OCI-M1 (cell line): Measurements from ENCODE around the gene KMT2E.
"Not testable (repeated sequence)": the region's sequence is repeated elsewhere in the genome, so short reads cannot be mapped to it uniquely, and the experiment has no call there.

ENCODE experiments used
- DNase-seq: peaks from one replicate; lab custom pipeline; 2025; lab: John Stamatoyannopoulos, UW

KMT2E gene

DNA sequence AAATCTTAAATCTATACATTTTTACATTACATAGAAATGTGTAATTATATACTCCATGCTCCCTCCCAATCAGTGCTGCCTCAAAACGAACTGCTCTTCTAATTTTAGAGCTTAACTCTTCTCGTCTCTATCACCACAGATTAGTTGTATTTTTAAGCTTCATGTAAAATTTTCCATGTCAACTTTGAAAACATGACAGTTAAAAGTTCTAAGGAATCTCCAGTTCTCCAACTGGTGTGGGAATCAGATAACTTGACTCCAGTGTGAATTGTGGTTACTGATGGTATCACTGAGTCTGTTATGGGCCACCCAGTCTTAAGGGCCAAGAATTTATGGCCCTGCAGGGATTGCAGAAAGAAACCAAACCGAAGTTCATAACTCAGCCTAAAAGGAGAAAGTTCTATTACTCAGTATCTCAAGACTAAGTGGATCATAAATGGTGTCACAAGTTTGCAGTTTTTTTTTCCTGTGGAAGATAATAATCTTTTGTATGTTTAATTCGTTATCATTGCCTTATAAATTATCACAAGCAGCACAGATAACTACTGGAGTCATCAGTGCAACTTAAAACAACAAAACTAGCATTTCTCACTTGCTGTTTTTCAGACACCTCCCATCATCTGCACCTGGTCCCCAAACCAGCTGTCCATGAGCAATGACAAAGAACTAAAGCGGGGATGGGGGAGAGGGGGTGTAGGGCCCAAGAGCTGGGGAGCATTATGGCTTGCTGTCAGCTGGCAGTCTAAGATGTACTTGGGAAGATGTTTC lies 31.5 kb upstream of the KMT2E start:
- peak; percentile 36 for DNase-seq

DNA sequence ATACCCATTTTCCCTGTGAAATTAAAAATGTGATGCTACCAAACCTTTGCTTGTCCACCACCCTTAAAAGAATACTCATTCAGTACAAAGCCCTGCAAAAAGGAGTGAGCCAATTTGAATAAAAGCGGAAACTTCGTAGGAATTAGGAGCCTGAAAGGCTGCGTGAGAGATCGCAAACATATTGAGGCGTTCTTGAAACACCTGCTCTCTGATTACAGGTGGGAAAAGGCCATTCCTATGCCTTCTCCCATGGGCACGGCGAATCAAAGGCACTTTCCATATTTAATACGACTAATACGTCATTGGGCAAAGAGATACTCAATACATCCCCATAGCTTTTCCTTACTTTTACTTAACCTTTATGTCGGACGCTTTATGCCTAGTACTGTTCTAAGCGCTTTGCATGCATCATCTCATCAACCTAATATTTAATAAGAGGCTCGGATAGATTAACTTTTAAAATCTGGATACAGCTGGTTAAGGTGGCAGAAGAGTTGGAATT lies 30.9 kb upstream of the KMT2E start:
- no peak for DNase-seq

DNA sequence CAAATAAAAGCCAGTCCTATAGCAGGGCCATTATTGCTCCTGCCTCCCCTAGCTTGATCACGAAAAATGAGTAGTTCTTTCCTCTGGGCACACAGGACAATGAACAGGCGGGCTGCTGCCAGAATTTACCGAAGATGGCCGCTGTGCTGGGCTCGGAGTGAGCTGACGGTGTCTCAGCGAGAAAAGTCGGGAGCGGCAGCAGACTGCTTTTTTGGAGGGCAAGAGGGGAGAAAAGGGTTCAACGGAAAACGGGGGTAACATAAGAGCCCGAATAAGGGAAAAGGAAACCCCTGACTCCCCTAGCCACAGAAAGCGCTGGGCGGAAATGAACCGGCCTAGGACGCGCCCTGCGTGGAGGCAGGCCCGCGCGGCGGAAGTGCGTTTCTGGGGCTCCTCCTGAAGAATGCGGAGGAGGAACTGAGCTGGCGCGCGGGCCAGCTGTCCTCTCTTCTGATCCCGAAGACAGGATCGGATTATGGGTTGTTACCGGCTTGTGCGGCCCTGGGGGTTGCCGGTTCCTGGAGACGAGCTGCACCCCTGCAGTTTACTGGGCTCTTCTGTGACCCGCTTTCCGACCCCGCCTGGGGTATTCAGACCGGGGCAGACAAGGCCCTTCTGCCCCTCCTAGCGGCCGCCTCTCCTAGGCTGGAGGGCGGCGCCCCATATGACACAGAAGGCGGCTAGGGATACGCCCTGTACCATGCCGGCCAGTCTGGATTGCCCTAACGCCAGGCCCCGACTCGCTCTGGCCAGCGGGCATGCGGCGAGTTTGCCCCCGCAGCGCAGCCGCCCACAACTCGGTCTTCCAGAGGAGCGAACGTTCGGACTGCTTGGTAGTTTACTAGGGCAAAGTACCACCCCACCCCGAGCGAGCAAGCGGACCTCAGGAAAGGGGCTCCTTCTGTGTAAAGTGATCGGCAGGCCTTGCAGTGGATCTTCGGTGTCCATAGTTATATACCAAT lies 30.1 kb upstream of the KMT2E start:
- peak; percentile 91 for DNase-seq

DNA sequence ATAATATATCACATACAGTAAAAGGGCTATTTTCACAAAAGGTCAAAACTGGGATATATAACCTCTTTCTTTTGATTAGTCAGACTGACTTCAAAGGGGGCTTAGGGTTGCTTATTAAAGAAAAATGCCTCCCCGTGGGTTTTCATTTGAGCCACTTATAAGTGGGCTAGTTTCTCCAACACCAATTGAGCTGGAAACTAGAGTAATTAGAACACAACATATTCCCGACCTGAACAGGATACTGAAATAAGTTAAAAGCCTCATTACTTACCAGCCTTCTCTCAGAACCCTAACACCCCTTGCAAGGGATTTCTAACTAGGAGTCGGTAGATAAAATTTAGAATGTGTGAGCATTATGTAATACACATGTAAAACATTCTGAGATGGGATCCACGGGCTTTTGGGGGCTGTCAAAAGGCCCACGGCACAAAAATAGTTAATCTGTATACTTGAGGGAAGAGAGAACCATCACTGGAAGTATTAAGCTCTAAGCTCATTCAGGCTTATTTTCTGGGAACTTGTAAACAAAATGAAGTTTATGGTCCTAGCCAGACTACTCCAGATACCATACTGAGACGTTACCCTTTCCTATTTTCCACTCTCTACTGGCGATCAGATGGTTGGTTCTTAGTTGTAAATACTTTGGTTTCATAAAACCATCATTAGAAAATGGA lies 29.3 kb upstream of the KMT2E start:
- DNase-seq = peak; percentile 49

DNA sequence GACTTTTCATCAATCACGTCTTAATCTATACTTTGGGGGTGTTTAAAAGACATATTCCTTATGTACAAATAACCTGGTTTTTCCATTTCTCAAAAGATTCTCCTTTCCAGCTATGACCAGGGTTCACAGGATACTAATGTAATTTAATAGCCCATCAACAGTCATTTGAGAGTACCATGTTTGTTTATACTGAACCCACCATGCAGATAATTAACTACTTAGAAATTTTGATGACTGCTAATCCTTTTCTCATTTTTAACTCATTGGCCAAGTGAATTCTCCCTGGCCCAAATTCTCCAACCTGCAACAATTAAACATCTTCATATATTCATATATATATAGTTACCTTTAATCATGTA lies 28.8 kb upstream of the KMT2E start:
- DNase-seq = peak; percentile 26

DNA sequence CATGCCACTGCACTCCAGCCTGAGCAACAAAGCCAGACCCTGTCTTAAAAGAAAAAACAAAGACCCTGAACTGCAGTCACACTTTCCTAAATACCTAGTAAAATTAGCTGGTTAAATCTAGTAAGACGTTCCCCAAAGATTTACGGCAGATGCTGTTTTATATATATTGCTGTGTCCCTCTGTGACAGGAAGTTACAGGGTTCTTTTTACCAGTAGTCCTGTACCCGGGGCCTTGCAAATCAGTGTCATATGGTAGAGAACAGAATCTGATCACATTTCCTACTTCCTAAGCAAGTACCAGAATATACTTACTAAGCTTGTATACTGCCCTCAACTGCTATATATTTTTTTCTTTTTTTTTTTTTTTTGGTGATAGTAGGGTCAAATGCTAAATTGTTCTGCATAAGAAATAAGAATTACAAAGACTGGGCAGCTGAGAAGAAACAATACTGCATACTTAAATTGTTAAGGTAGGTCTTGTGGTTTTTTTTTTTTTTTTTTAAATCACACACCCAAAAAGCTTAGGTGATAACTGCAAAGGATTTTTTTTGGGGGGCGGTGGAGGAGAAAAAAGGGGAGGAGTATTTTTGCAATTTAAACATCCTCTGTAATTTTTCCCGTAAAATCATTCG lies 27.3 kb upstream of the KMT2E start:
- DNase-seq = no peak

DNA sequence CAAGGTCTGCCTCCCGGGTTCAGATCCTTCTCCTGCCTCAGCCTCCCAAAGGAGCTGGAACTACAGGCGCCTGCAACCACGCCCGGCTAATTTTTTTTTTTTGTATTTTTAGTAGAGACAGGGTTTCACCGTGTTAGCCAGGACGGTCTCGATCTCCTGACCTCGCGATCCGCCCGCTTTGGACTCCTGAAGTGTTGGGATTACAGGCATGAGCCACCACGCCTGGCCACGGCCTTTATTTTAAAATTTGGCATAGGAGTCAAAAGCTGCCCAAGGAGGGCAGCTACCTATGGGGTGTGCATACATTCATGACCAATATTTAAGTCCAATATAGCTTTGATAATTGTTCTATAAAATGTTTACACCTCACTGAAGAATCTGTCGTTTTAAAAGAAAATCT lies 26.6 kb upstream of the KMT2E start:
- not testable (repeated sequence) for DNase-seq

DNA sequence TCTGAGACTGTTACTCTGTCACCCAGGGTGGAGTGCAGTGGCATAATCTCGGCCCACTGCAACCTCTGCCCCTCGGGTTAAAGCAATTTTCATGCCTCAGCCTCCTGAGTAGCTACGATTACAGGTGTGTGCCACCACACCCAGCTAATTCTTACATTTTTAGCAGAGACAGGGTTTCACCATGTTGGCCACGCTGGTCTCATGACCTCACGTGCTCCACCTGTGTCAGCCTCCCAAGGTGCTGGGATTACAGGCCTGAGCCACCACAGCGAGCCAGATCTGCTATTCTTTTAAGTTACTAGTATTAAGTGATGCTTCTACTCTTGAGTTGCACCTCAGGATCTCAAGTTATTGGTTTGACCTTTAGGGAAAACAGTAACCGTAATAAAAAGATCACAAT lies 23.0 kb upstream of the KMT2E start:
- no peak for DNase-seq

DNA sequence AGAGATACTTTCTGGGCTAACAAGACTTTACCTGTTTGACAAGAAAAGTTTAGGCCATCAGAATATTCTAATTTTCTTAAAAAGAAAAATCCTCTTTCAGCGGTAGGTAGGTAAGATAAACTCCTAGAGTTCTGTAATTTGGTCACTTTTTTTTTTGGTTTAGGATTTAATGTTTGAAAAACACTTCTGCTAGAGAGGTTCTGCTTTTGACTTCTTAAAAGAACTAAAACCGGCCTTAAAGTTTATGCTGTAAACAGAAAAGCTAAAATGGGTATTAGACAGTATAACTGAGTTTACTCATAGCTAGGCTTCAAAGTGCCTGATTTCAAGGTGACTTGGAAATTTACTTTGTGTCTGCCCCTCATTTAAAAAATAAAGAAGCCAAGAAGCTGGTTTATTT lies 21.7 kb upstream of the KMT2E start:
- DNase-seq = no peak

DNA sequence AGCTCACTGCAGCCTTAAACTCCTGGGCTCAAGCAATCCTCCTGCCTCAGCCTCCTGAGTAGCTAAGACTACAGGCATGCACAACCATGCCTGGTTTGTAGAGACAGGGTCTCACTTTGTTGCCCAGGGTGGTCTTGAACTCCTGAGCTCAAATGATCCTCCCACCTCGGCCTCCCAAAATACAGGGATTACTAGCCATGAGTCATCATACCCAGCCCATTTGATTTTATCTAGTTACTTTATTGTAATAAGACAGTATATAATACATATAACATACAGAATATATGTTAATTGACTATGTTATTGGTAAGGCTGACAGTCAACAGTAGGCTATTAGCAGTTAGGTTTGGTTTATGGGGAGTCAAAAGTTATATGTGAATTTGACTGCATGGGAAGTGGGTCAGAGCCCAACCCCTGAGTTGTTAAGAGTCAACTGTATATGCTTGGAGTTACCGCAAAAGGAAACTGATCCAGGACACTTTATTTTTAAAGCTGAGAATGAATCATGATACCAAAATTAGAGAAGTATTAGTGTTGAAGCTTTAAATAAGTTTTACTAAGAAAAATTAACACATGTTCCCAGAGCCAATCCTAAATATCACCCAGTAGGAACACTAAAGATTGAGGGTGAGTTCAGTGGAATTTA lies 20.7 kb upstream of the KMT2E start:
- DNase-seq = no peak

DNA sequence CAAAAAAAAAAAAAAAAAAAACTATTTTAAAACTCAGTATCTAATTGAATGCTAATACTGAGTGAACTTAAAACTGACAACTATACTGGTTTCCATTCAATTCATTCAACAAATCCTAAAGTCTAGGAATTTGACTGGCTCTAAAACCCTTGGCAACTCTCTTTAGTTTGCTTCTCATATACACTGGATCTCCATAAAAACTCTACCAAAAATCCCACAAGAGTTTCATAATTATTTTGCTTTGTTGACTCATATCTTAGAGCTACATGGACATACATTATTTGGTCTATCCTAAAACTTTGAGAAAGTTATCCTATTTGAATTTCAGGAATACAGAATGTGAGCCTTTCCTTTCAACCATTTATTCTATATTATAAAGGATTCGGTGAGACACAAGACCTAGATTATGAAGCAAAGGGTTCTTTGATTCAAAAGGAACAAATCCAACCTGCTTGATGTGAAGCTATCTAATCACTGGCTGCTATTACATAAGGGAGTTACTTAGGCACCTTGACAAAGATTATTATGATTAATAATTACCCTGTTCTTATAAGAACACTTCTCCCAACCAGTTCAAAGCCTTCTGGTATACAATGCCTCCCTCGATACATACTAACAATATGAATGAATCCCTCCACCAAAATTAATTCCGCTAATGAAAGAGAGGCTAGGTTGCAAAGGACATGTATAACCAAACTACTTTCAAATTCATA lies 15.8 kb upstream of the KMT2E start:
- no peak for DNase-seq

DNA sequence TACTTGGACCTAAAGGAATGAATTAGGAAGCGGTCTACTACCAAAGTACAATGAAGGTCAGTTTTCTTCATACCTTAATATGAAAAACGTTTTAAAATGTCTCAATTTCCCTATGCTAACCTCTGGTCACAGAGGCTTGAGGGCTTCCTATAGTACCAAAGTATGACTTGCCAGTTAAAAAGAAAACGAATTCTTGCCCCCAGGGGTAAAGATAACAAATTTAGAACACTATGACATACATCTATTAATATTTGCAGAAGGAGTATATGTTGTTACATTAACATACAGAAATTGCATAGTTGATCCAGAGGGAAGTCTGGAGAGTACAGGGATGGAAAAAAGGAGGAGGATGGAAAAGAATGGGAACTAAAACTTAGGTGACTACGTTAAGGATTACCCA lies 13.8 kb upstream of the KMT2E start:
- no peak for DNase-seq

DNA sequence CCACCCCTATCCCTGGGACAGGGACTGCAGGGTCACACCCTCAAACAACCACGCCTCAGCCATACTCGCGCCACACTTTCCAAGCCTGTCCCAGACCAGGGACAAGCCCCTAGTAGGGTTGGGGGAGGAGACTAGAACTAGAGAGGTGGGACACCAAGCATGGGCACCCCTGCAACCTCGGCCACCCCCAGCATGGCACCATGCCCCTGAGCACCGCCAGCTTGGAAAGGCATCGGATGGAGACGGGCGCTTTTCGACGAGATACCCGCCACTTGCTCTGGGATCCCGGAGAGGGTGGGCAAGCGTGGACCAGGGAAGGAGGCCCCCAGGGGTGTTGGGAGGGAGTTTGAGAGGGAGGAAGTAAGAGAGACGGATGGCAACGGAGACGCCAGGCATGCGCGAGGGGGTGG lies 13.1 kb upstream of the KMT2E start:
- no peak for DNase-seq

DNA sequence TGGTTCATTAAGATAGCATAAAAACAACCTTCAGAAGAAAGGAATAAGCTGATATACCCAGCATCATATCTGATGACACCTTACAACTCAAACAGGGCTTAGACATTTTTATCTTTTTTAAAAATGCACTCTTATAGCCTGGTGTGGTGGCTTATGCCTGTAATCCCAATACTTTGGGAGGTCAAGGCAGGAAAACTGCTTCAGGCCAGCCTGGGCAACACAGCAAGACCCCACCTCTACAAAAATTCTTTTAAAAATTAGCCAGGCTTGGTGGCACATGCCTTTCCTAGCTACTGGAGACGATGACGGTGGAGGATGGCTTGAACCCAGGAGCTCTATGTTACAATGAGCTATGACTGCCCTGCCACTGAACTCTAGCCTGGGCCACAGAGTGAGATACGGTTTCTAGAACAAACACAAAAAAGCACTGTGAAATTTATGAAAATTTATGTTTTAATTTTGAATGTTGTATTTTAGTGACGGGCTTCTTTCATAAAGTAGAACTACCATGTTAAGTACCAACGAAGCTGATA lies 12.3 kb upstream of the KMT2E start:
- no peak for DNase-seq

DNA sequence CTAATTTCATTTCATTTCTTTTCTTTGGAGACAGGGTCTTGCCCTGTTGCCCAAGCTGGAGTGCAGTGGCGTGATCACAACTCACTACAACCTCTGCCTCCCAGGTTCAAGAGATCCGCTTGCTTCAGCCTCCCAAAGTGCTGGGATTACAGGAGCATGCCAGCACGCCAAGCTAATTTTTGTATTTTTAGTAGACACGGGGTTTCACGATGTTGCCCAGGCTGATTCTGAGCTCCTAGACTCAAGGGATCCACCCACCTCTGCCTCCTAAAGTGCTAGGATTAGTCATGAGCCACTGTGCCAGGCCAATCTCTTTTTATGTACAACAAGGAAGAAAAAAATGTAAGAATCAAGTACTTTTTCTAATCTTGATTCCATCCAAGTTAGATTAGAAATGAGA lies 10.7 kb upstream of the KMT2E start:
- no peak for DNase-seq

DNA sequence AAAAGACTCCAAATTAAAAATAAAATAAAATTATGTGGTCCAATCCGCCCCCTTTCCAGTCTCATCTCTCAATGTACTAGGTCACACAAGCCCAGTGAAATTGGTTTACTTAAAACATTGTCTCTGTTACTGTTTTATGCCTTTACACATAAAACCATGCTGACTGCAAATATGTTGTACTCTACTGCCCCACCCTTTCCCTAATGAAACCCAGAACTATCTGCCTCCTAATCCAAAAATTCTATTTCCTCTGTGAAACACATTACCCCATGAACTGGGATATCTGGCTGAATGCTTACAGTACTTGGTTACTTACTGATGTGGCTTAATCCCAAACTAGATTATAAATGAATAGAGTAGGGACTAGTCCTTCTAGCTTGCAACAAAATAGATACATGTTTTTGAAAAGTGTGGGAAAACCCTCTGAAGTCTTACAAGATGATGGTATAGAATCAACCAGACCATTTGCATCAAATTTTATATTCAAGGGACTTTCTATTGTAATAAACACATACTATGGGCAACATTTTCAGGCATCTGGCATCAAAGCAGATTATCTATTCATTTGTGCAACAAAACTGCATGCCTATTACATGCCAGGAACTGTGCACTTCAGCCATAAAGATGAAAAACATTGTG lies 10.0 kb upstream of the KMT2E start:
- DNase-seq = no peak

DNA sequence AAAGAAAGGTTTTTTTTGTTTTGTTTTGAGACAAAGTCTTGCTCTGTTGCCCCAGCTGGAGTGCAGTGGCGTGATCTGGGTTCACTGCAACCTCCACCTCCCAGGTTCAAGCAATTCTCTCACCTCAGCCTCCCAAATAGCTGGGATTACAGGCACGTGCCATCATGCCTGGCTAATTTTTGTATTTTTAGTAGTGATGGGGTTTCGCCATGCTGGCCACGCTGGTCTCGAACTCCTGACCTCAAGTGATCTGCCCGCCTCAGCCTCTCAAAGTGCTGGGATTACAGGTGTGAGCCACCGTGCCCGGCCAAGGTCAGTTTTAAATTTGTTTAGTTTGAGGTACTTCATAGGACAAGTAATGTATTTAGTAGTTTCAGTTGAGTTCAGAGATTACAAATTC lies 9.0 kb upstream of the KMT2E start:
- DNase-seq = not testable (repeated sequence)

DNA sequence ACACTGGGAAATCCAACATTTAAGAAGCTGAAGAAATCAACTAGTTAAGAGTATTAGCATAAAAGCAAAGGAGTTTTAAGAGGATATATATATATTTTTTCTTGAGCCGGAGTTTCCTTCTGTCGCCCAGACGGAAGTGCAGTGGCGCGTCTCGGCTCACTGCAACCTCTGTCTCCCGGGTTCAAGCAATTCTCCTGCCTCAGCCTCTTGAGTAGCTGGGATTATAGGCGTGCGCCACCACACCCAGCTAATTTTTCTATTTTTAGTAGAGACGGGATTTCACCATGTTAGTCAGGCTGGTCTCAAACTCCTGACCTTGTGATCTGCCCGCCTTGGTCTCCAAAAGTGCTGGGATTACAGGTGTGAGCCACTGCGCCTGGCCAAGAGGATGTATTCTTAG lies 8.5 kb upstream of the KMT2E start:
- not testable (repeated sequence) for DNase-seq

DNA sequence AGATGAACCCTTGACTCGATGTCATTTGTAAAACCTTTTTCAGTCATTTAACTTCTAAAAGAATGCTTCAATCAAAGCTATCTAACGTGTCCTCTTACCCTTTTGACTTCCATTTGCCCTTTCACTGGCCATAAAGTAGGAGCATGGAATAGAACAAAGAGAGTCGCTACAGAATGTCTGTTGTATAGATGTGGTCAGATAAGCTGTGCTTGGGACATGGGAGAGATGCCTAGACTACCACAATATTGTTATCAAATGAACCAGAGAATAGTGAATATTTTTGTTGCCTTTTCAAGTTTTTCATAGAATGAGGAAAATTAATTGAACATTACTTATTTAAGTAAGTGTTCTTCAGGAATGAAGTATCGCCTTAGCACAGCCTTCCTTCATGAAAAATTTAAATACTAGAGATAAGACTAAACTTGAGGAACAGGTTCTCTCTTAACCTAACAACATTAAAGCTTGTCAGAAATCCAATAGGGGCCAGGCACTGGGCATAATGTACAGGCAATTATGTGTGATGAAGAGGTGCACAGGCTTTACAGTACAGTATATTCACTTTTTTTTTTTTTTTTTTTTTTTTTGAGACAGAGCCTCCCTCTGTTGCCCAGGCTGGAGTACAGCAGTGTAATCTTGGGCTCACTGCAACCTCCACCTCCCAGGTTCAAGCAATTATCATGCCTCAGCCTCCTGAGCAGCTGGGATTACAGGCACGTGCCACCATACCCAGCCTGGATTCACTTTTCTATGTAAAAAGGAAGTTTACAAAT lies 7.5 kb upstream of the KMT2E start:
- DNase-seq = peak; percentile 68
